ENCODE measurements around the gene CDH4.

The CDH4 gene

GRCh38 chr20:61438285-61438684 lies 186.2 kb downstream of the CDH4 start:
- Mint-ChIP-seq H3K4me1 (no peaks in the 10 kb centered on the region), H3K9me3 (peaks cover 1 to 5% of the 10 kb centered on the region in 2 donors), H3K36me3 (no peaks in the 10 kb centered on the region), H3K27me3 (peaks cover 5 to 22% of the 10 kb centered on the region in 2 donors), H3K27ac (no peak overlapping the region), H3K4me3 (no peak overlapping the region)
- ATAC-seq (replicated peaks) (no peak), DNase-seq (no peak)

GRCh38 chr20:61439251-61439650 lies 187.2 kb downstream of the CDH4 start:
- peaks cover 5 to 22% of the 10 kb centered on the region in 2 donors for H3K27me3 Mint-ChIP-seq
- no peak overlapping the region for H3K27ac Mint-ChIP-seq
- peaks cover 1 to 5% of the 10 kb centered on the region in 2 donors for H3K9me3 Mint-ChIP-seq
- H3K4me3 Mint-ChIP-seq, result no peak overlapping the region
- ATAC-seq (replicated peaks) (no peak), DNase-seq (no peak)
- no peaks in the 10 kb centered on the region for H3K36me3 Mint-ChIP-seq
- H3K4me1 Mint-ChIP-seq, result no peaks in the 10 kb centered on the region

GRCh38 chr20:61440548-61441055 lies 188.5 kb downstream of the CDH4 start:
- no peak overlapping the region for H3K27ac Mint-ChIP-seq

GRCh38 chr20:61441537-61441936 lies 189.5 kb downstream of the CDH4 start:
- Mint-ChIP-seq H3K4me1 (no peaks in the 10 kb centered on the region), H3K4me3 (no peak overlapping the region), H3K27me3 (peaks cover 5 to 11% of the 10 kb centered on the region in 2 donors), H3K27ac (no peak overlapping the region), H3K9me3 (no peaks in the 10 kb centered on the region), H3K36me3 (no peaks in the 10 kb centered on the region)
- DNase-seq (no peak), ATAC-seq (replicated peaks) (no peak)

More at GRCh38 chr20:61440548-61441055, 188.5 kb downstream of the CDH4 start:
- Mint-ChIP-seq H3K36me3 (no peaks in the 10 kb centered on the region), H3K4me3 (no peak overlapping the region), H3K4me1 (no peaks in the 10 kb centered on the region), H3K9me3 (peaks cover 1 to 5% of the 10 kb centered on the region in 2 donors), H3K27me3 (peaks cover 5 to 17% of the 10 kb centered on the region in 2 donors)
- DNase-seq, result no peak
- ATAC-seq (replicated peaks), result no peak

GRCh38 chr20:61442075-61442670 lies 190.1 kb downstream of the CDH4 start:
- no peaks in the 10 kb centered on the region for H3K36me3 Mint-ChIP-seq
- H3K4me3 Mint-ChIP-seq, result no peak overlapping the region
- ATAC-seq (replicated peaks) (no peak), DNase-seq (no peak)
- no peaks in the 10 kb centered on the region for H3K9me3 Mint-ChIP-seq
- no peak overlapping the region for H3K27ac Mint-ChIP-seq
- peaks cover 0 to 4% of the 10 kb centered on the region in 2 donors for H3K27me3 Mint-ChIP-seq
- no peaks in the 10 kb centered on the region for H3K4me1 Mint-ChIP-seq

- Mint-ChIP-seq H3K27ac (no peak overlapping the region), H3K4me3 (no peak overlapping the region), H3K4me1 (no peaks in the 10 kb centered on the region), H3K9me3 (no peaks in the 10 kb centered on the region), H3K27me3 (no peaks in the 10 kb centered on the region), H3K36me3 (no peaks in the 10 kb centered on the region)
- DNase-seq (no peak), ATAC-seq (replicated peaks) (no peak)
Observed at GRCh38 chr20:61442718-61443117, 190.7 kb downstream of the CDH4 start.

- no peak overlapping the region for H3K4me3 Mint-ChIP-seq
- H3K27ac Mint-ChIP-seq, result no peak overlapping the region
- no peaks in the 10 kb centered on the region for H3K27me3 Mint-ChIP-seq
- no peaks in the 10 kb centered on the region for H3K9me3 Mint-ChIP-seq
- ATAC-seq (replicated peaks), result no peak
- H3K36me3 Mint-ChIP-seq, result no peaks in the 10 kb centered on the region
- no peak for DNase-seq
- no peaks in the 10 kb centered on the region for H3K4me1 Mint-ChIP-seq
Observed at GRCh38 chr20:61443443-61444126, 191.5 kb downstream of the CDH4 start.

GRCh38 chr20:61444637-61445036 lies 192.6 kb downstream of the CDH4 start:
- H3K27me3 Mint-ChIP-seq, result no peaks in the 10 kb centered on the region
- ATAC-seq (replicated peaks), result no peak
- H3K4me3 Mint-ChIP-seq, result no peak overlapping the region
- H3K27ac Mint-ChIP-seq, result no peak overlapping the region
- H3K36me3 Mint-ChIP-seq, result no peaks in the 10 kb centered on the region
- H3K9me3 Mint-ChIP-seq, result no peaks in the 10 kb centered on the region
- DNase-seq, result no peak
- H3K4me1 Mint-ChIP-seq, result no peaks in the 10 kb centered on the region

GRCh38 chr20:61445138-61445537 lies 193.1 kb downstream of the CDH4 start:
- DNase-seq (no peak), ATAC-seq (replicated peaks) (no peak)
- no peaks in the 10 kb centered on the region for H3K9me3 Mint-ChIP-seq
- no peaks in the 10 kb centered on the region for H3K36me3 Mint-ChIP-seq
- no peaks in the 10 kb centered on the region for H3K27me3 Mint-ChIP-seq
- H3K4me1 Mint-ChIP-seq, result no peaks in the 10 kb centered on the region
- H3K27ac Mint-ChIP-seq, result no peak overlapping the region
- no peak overlapping the region for H3K4me3 Mint-ChIP-seq

GRCh38 chr20:61445741-61446140 lies 193.7 kb downstream of the CDH4 start:
- no peak overlapping the region for H3K27ac Mint-ChIP-seq
- ATAC-seq (replicated peaks), result no peak
- no peaks in the 10 kb centered on the region for H3K36me3 Mint-ChIP-seq
- no peak for DNase-seq
- no peaks in the 10 kb centered on the region for H3K9me3 Mint-ChIP-seq
- no peak overlapping the region for H3K4me3 Mint-ChIP-seq
- no peaks in the 10 kb centered on the region for H3K4me1 Mint-ChIP-seq
- no peaks in the 10 kb centered on the region for H3K27me3 Mint-ChIP-seq

- Mint-ChIP-seq H3K9me3 (no peaks in the 10 kb centered on the region), H3K27me3 (no peaks in the 10 kb centered on the region), H3K4me1 (no peaks in the 10 kb centered on the region), H3K4me3 (no peak overlapping the region), H3K27ac (no peak overlapping the region), H3K36me3 (no peaks in the 10 kb centered on the region)
- ATAC-seq (replicated peaks), result no peak
- DNase-seq, result no peak
Observed at GRCh38 chr20:61447952-61448351, 195.9 kb downstream of the CDH4 start.

GRCh38 chr20:61448386-61448785 lies 196.3 kb downstream of the CDH4 start:
- H3K4me1 Mint-ChIP-seq, result no peaks in the 10 kb centered on the region
- H3K36me3 Mint-ChIP-seq, result no peaks in the 10 kb centered on the region
- no peaks in the 10 kb centered on the region for H3K27me3 Mint-ChIP-seq
- no peak for ATAC-seq (replicated peaks)
- DNase-seq, result no peak
- no peak overlapping the region for H3K27ac Mint-ChIP-seq
- no peak overlapping the region for H3K4me3 Mint-ChIP-seq
- no peaks in the 10 kb centered on the region for H3K9me3 Mint-ChIP-seq

- Mint-ChIP-seq H3K27ac (no peak overlapping the region), H3K27me3 (no peaks in the 10 kb centered on the region), H3K4me3 (no peak overlapping the region), H3K4me1 (no peaks in the 10 kb centered on the region), H3K36me3 (no peaks in the 10 kb centered on the region), H3K9me3 (no peaks in the 10 kb centered on the region)
- DNase-seq (no peak), ATAC-seq (replicated peaks) (no peak)
Observed at GRCh38 chr20:61449057-61449609, 197.1 kb downstream of the CDH4 start.

- H3K27me3 Mint-ChIP-seq, result no peaks in the 10 kb centered on the region
- no peaks in the 10 kb centered on the region for H3K36me3 Mint-ChIP-seq
- ATAC-seq (replicated peaks) (no peak), DNase-seq (no peak)
- H3K27ac Mint-ChIP-seq, result no peak overlapping the region
- no peak overlapping the region for H3K4me3 Mint-ChIP-seq
- H3K9me3 Mint-ChIP-seq, result no peaks in the 10 kb centered on the region
- no peaks in the 10 kb centered on the region for H3K4me1 Mint-ChIP-seq
Observed at GRCh38 chr20:61449916-61450315, 197.9 kb downstream of the CDH4 start.

GRCh38 chr20:61450549-61450948 lies 198.5 kb downstream of the CDH4 start:
- no peak for ATAC-seq (replicated peaks)
- H3K4me3 Mint-ChIP-seq, result no peak overlapping the region
- H3K27ac Mint-ChIP-seq, result no peak overlapping the region
- no peaks in the 10 kb centered on the region for H3K9me3 Mint-ChIP-seq
- no peaks in the 10 kb centered on the region for H3K27me3 Mint-ChIP-seq
- H3K4me1 Mint-ChIP-seq, result no peaks in the 10 kb centered on the region
- H3K36me3 Mint-ChIP-seq, result no peaks in the 10 kb centered on the region
- no peak for DNase-seq
